AG04449 (cell line): ENCODE results near the gene SCFD2.
A peak's percentile ranks its signal among the peaks of the same experiment; 100 is the strongest.
"Not testable (repeated sequence)": the region's sequence is repeated elsewhere in the genome, so short reads cannot be mapped to it uniquely, and the experiment has no call there.

Experiments used
- CTCF ChIA-PET: fragments of 350-600 bp; formaldehyde crosslinking; extraction: SDS; loops from one replicate; lab custom pipeline; 2021; ENCODE audit warnings: antibody characterized with exemption; lab: Yijun Ruan, JAX
- POLR2A ChIA-PET: fragments of 400-600, 350-600 bp; formaldehyde crosslinking; extraction: SDS; loops from one replicate; lab custom pipeline; 2020; ENCODE audit warnings: antibody characterized with exemption, inconsistent platforms; lab: Yijun Ruan, JAX
- DNase-seq: peaks from one replicate; pipeline ENCODE4 v3.0.0-alpha.2; 2010; ENCODE audit warnings: low read depth, low spot score
- H3K4me3 ChIP-seq: 2 replicates; pipeline ENCODE4 v1.5.1; 2011; ENCODE audit warnings: low read depth, mild to moderate bottlenecking, control low read depth, low read length
- CTCF ChIP-seq: IDR thresholded peaks from one replicate; pipeline ENCODE4 v1.5.1; 2011; ENCODE audit warnings: mild to moderate bottlenecking, moderate library complexity, low read length, control low read depth, inconsistent platforms; ENCODE audit not compliant: insufficient read depth; ENCODE audit errors: missing control alignments

SCFD2 gene

DNA sequence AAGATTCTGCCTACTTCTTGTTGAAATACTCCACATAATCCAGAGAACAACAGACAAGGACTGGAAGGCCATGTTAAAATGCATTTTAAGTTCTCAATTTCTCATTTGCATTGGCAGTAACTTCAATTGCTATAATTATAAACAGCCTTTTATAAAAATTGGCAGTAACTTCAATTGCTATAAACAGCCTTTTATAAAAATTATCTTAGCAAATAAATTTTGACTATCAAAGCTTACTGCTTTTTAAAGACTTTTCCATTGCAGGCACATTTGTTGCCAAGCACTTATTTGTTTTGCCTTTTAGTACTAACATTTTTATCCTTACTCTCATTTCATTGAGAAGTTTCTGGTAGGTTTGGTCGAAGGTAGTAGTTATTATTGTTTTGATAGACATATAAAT, 17.8 kb downstream of the SCFD2 start:
- H3K4me3 ChIP-seq: no peak overlapping the region
- no peak for TF ChIP-seq CTCF
- ChIA-PET POLR2A (no interaction called here), CTCF (no interaction called here)
- no peak for DNase-seq

DNA sequence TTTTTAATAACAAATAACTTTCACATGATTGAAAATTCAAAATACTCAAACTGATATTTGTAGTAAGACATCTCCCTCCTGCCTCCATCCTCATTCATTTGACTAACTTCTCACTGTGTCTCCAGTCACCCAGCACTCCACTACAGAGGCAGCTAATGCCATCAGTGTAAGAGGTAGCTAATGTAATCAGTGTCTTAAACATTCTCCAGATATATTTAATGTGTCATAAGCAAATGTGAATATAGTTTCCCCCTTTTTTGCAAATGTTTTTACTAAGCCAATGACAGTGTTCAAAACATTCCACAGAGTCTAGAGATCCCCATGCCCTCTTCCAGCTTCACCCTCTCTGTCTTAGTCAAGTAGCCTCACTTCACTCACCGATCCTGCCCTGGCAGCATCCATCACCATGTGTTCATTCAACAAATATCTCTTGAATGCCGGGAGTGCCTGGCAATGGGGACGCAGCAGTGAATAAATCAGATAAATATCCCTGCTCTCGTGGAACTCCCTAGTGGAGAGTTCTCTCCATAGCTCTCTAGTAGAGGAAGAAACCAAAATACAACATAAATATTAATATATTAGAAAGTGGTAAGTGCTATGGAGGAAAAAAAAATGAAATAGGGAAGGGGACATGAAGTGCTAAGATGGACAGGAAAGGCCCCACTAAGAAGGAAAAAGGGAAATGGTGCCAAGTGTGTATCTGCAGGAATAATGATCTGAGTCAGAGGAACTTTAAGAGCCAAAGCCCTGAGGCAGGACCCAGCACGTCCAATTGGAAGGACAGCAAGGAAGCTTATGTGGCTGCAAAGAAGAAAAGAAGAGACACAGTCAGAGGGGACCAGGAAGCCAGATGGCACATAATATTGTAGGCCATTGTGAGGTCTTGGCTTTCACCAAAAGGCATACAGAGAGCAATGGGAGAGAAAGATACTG, 18.7 kb downstream of the SCFD2 start:
- peak; percentile 49 for DNase-seq
- POLR2A ChIA-PET: interaction anchor here (0.6 to 0.7 kb wide), 2 partner anchors 10 to 40 kb away, joined by 3 to 4 read pairs; no protein-coding TSS in a partner anchor
- no peak overlapping the region for H3K4me3 ChIP-seq
- TF ChIP-seq CTCF: no peak
- CTCF ChIA-PET: interaction anchor here (0.8 to 1.2 kb wide), 3 partner anchors 26 to 331 kb away, joined by 3 to 4 read pairs (median 3); no protein-coding TSS in a partner anchor

- ChIA-PET POLR2A (interaction anchor here (0.7 kb wide), 1 partner anchor 40 kb away, joined by 4 read pairs; no protein-coding TSS in a partner anchor), CTCF (interaction anchor here (0.8 to 1.2 kb wide), 3 partner anchors 25 to 330 kb away, joined by 3 to 4 read pairs (median 3); no protein-coding TSS in a partner anchor)
- not testable (repeated sequence) for H3K4me3 ChIP-seq, DNase-seq
Measured at GRCh38 chr4:53346392-53346791, 19.5 kb downstream of the SCFD2 start.

DNA sequence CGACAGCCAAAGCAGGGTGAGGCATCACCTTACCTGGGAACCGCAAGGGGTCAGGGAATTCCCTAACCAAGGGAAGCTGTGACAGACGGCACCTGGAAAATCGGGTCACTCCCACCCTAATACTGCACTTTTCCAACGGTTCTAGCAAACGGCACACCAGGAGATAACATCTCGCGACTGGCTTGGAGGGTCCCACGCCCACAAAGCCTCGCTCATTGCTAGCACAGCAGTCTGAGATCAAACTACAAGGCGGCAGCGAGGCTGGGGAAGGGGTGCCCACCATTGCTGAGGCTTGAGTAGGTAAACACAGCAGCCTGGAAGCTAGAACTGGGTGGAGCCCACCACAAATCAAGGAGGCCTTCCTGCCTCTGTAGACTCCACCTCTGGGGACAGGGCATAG, 25.7 kb downstream of the SCFD2 start:
- POLR2A ChIA-PET, H3K4me3 ChIP-seq, DNase-seq, CTCF ChIA-PET: not testable (repeated sequence)

- CTCF ChIA-PET, DNase-seq, H3K4me3 ChIP-seq, POLR2A ChIA-PET: not testable (repeated sequence)
Measured at GRCh38 chr4:53334916-53335315, 30.9 kb downstream of the SCFD2 start.

DNA sequence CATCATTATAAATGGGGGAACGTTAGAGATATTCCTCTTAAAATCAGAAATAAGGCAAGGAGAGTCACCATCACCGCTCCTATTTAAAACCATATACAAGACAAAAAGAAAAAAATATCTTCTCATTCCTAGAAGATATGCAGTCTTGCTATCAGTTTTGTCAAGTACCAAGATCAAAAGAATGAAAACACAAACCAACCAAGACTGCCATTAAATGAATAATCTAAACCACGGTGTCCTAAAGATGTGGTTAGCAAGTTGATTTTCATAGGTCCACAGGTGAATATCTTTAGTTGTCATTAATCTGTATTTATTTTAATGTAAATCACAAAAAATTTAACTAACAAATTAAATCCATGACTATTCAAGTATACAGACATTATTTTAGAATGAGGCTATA, 39.3 kb downstream of the SCFD2 start:
- no peak for DNase-seq
- ChIA-PET POLR2A (no interaction called here), CTCF (no interaction called here)
- no peak overlapping the region for H3K4me3 ChIP-seq
- no peak for TF ChIP-seq CTCF

DNA sequence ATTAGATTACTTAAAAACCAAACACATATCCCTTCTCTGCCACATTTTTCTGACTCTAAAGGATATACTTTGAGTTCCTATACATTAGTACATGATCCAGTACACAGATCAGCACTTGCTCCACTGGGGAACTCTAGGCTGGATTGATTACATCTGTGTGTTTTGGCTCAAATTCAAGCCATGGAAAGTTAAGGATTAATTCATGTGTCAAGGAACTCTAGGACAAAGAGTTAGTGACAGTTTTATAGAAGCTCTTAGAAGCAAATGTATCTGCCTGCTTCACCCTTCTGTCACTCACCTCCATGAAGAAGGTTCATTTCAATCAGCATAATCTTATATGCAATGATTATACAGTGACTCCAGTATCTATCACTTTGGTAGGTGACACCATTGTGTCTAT, 43.2 kb downstream of the SCFD2 start:
- CTCF ChIA-PET: interaction anchor here (0.7 to 1.5 kb wide), 2 partner anchors 384 to 896 kb away, joined by 3 read pairs; no protein-coding TSS in a partner anchor
- POLR2A ChIA-PET: no interaction called here
- no peak for DNase-seq
- H3K4me3 ChIP-seq: no peak overlapping the region
- no peak for TF ChIP-seq CTCF
